ENCODE results near the gene LGALS3BP. TPM values are rescaled to one million over a fixed set of nuclear protein-coding genes. Genes with fewer than 3 reads are reported as not detected.
A peak's percentile ranks its signal among the peaks of the same experiment; 100 is the strongest.

Gene LGALS3BP
- total RNA-seq, 1 donor from 2014 or later = 12.6 TPM

GRCh38 chr17:78986048-78986648, 6.4 kb upstream of the LGALS3BP start:
- DNase-seq (ENCODE audit: low spot score) = no peak
- TF ChIP-seq CTCF (IDR thresholded peaks at IDR 0.05; ENCODE audit: unreplicated experiment) = no peak
- Mint-ChIP-seq H3K27me3 (ENCODE audit: unreplicated experiment) (peaks cover 2% of the 10 kb centered on the region), H3K9me3 (ENCODE audit: unreplicated experiment) (no peaks in the 10 kb centered on the region), H3K4me3 (ENCODE audit: unreplicated experiment) (peak overlapping the region; percentile 9), H3K4me1 (ENCODE audit: unreplicated experiment) (peaks cover 13% of the 10 kb centered on the region), H3K36me3 (ENCODE audit: low read depth, unreplicated experiment) (no peaks in the 10 kb centered on the region), H3K27ac (ENCODE audit: unreplicated experiment) (peak overlapping the region; percentile 94)

GRCh38 chr17:78985395-78985794, 5.7 kb upstream of the LGALS3BP start:
- TF ChIP-seq CTCF (IDR thresholded peaks at IDR 0.05; ENCODE audit: unreplicated experiment) = no peak
- peaks cover 2% of the 10 kb centered on the region for H3K27me3 Mint-ChIP-seq (ENCODE audit: unreplicated experiment)
- H3K36me3 Mint-ChIP-seq (ENCODE audit: low read depth, unreplicated experiment) = no peaks in the 10 kb centered on the region
- H3K4me1 Mint-ChIP-seq (ENCODE audit: unreplicated experiment) = peaks cover 13% of the 10 kb centered on the region
- no peak overlapping the region for H3K27ac Mint-ChIP-seq (ENCODE audit: unreplicated experiment)
- no peaks in the 10 kb centered on the region for H3K9me3 Mint-ChIP-seq (ENCODE audit: unreplicated experiment)
- no peak for DNase-seq (ENCODE audit: low spot score)
- no peak overlapping the region for H3K4me3 Mint-ChIP-seq (ENCODE audit: unreplicated experiment)

- Mint-ChIP-seq H3K36me3 (ENCODE audit: low read depth, unreplicated experiment) (no peaks in the 10 kb centered on the region), H3K4me3 (ENCODE audit: unreplicated experiment) (no peak overlapping the region), H3K27ac (ENCODE audit: unreplicated experiment) (no peak overlapping the region), H3K27me3 (ENCODE audit: unreplicated experiment) (peaks cover 3% of the 10 kb centered on the region), H3K4me1 (ENCODE audit: unreplicated experiment) (peaks cover 5% of the 10 kb centered on the region), H3K9me3 (ENCODE audit: unreplicated experiment) (no peaks in the 10 kb centered on the region)
- TF ChIP-seq CTCF (IDR thresholded peaks at IDR 0.05; ENCODE audit: unreplicated experiment) = no peak
- no peak for DNase-seq (ENCODE audit: low spot score)
Observed at GRCh38 chr17:78981010-78981888, 1.5 kb upstream of the LGALS3BP start.

- peaks cover 3% of the 10 kb centered on the region for H3K27me3 Mint-ChIP-seq (ENCODE audit: unreplicated experiment)
- no peak for TF ChIP-seq CTCF (IDR thresholded peaks at IDR 0.05; ENCODE audit: unreplicated experiment)
- no peaks in the 10 kb centered on the region for H3K36me3 Mint-ChIP-seq (ENCODE audit: low read depth, unreplicated experiment)
- H3K4me3 Mint-ChIP-seq (ENCODE audit: unreplicated experiment) = no peak overlapping the region
- H3K4me1 Mint-ChIP-seq (ENCODE audit: unreplicated experiment) = no peaks in the 10 kb centered on the region
- no peak for DNase-seq (ENCODE audit: low spot score)
- no peak overlapping the region for H3K27ac Mint-ChIP-seq (ENCODE audit: unreplicated experiment)
- H3K9me3 Mint-ChIP-seq (ENCODE audit: unreplicated experiment) = no peaks in the 10 kb centered on the region
Observed at GRCh38 chr17:78980624-78980972, 875 bp upstream of the LGALS3BP start.
